Panc1 (cell line): ENCODE data around the gene HEMGN. TPM values are rescaled to one million over a fixed set of nuclear protein-coding genes. Genes with fewer than 3 reads are reported as not detected.

ENCODE experiments used
- ATAC-seq: fragments of 200-7000 bp; cut with Tn5 transposase; 2 replicates; pipeline ENCODE4 v1.9.1; 2020; ENCODE audit warnings: mild to moderate bottlenecking, moderate library complexity
- BruUV-seq: library from RNA; stranded (reverse); fragments of 400-500 nt; replicated peaks from 2 replicates; lab custom pipeline; 2021; lab: Mats Ljungman, UMichigan
- CTCF ChIA-PET: fragments of 300-600 bp; sonication (Branson Sonifier 250); formaldehyde crosslinking; loops from one replicate; lab custom pipeline; 2022; ENCODE audit warnings: antibody characterized with exemption; lab: Charles Lee
- POLR2A ChIA-PET: fragments of 300-600 bp; sonication (Branson Sonifier 250); formaldehyde crosslinking; loops from one replicate; lab custom pipeline; 2022; ENCODE audit warnings: antibody characterized with exemption; lab: Charles Lee
- DNase-seq: peaks from one replicate; pipeline ENCODE4 v3.0.0-alpha.2; 2010; ENCODE audit warnings: low read depth, low spot score
- H3K27ac ChIP-seq: 2 replicates; pipeline ENCODE4 v1.5.1; 2011; ENCODE audit warnings: mild to moderate bottlenecking, low read length, inconsistent platforms
- H3K27me3 ChIP-seq: fragments of 200-500 bp; sonication (Bioruptor generic); 2 replicates; pipeline ENCODE4 v1.6.0; 2014; ENCODE audit warnings: low read length, inconsistent platforms; ENCODE audit not compliant: control insufficient read depth, insufficient read depth
- H3K36me3 ChIP-seq: fragments of 200-500 bp; sonication (Bioruptor generic); 2 replicates; pipeline ENCODE4 v1.5.1; 2014; ENCODE audit warnings: inconsistent platforms, mild to moderate bottlenecking, low read length, moderate library complexity; ENCODE audit not compliant: control insufficient read depth, insufficient read depth
- H3K4me1 ChIP-seq: 2 replicates; pipeline ENCODE4 v1.5.1; 2011; ENCODE audit warnings: inconsistent platforms, mild to moderate bottlenecking, low read length, moderate library complexity; ENCODE audit not compliant: control insufficient read depth, insufficient read depth
- H3K4me3 ChIP-seq, 2 experiments: 2 replicates each; pipeline ENCODE4 v1.5.1; 2011 to 2012; ENCODE audit warnings: low read depth in 2 of 2, low read length in 2 of 2, mild to moderate bottlenecking in 2 of 2, inconsistent platforms in 1 of 2, moderate library complexity in 1 of 2
- H3K9me3 ChIP-seq: fragments of 200-500 bp; sonication (Bioruptor generic); 2 replicates; pipeline ENCODE4 v1.5.1; 2014; ENCODE audit warnings: low read depth, mild to moderate bottlenecking, inconsistent platforms, low read length, moderate library complexity; ENCODE audit not compliant: control insufficient read depth, insufficient read depth
- POLR2AphosphoS5 ChIP-seq: IDR thresholded peaks from 2 replicates; pipeline ENCODE4 v1.6.1; 2012; ENCODE audit warnings: mild to moderate bottlenecking, low read depth, low read length, moderate library complexity
- SIN3A ChIP-seq: IDR thresholded peaks from 2 replicates; pipeline ENCODE4 v1.6.1; 2012; ENCODE audit warnings: low read depth, mild to moderate bottlenecking, low read length, moderate library complexity, borderline replicate concordance; ENCODE audit not compliant: insufficient read depth
- TCF7L2 ChIP-seq: IDR thresholded peaks from 2 replicates; pipeline ENCODE4 v1.6.1; 2011; ENCODE audit warnings: mild to moderate bottlenecking, low read depth, low read length, inconsistent platforms
- in situ Hi-C: cut with HindIII; loops from 2 replicates; pipeline ENCODE4 v1.10.0; 2016; ENCODE audit warnings: low sequenced_read_pairs, low pct_unique_long_range_greater_than_20kb
- intact Hi-C: fragments of 100-400 bp; cut with micrococcal nuclease; formaldehyde crosslinking; loops from one replicate; pipeline ENCODE4 v1.10.0; 2022; ENCODE audit not compliant: unreplicated experiment
- total RNA-seq: library from RNA; stranded (reverse); gene quantifications from one replicate; pipeline ENCODE4 v1.2.1, GENCODE V29; 2021; ENCODE audit not compliant: unreplicated experiment
- TF ChIP-seq, protein P1 (sequence below): fragments of 450-650 bp; IDR thresholded peaks from 2 replicates; pipeline ENCODE4 v1.5.1; 2017; ENCODE audit warnings: mild to moderate bottlenecking
- TF ChIP-seq, protein P2 (sequence below), 2 experiments: IDR thresholded peaks; 2 replicates each; pipeline ENCODE4 v1.6.1; 2011 to 2012; ENCODE audit warnings: low read depth in 2 of 2, control low read depth in 1 of 2, low read length in 1 of 2, mild to moderate bottlenecking in 1 of 2, moderate library complexity in 1 of 2; ENCODE audit not compliant: insufficient read depth in 1 of 2

Gene HEMGN
- total RNA-seq, 1 experiment from 2014 or later: not detected

DNA sequence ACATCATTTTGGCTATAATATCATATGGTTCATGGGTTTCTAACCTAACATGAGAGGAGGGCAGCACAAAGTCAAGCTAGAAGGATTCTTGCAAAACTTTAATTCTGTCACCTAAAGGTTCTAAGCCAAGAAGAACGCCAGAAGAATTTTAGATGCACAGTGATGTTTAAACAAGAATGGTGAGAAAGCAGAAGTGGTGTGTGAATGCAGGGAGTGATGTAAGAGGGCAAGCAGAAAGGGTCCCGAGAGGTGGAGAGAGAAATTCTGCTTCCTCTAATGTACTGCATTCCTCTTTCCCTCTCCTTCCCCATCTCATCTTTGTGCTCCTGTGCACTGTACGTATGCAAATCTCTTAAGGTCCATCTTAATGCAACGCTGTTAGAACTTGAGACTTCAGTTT lies 13.6 kb downstream of the HEMGN start:
- no TSS peak for BruUV-seq
- ChIA-PET CTCF (interaction anchor here (1.3 kb wide), 1 partner anchor 110 kb away, joined by 4 read pairs; no protein-coding TSS in a partner anchor), POLR2A (no interaction called here)
- in situ Hi-C loops: no loop called here
- ATAC-seq (no peak), DNase-seq (no peak)
- Histone ChIP-seq H3K9me3 (no peaks in the 10 kb centered on the region), H3K27ac (no peak overlapping the region), H3K4me3 (no peak overlapping the region), H3K36me3 (no peaks in the 10 kb centered on the region), H3K27me3 (peaks cover 8% of the 10 kb centered on the region), H3K4me1 (peaks cover 7% of the 10 kb centered on the region; the same call in 1 of the 2 replicates)
- intact Hi-C loops: loop anchor here (10.0 kb wide), 1 partner anchor 110 kb away; no protein-coding TSS in a partner anchor
- TF ChIP-seq, protein P1, sequence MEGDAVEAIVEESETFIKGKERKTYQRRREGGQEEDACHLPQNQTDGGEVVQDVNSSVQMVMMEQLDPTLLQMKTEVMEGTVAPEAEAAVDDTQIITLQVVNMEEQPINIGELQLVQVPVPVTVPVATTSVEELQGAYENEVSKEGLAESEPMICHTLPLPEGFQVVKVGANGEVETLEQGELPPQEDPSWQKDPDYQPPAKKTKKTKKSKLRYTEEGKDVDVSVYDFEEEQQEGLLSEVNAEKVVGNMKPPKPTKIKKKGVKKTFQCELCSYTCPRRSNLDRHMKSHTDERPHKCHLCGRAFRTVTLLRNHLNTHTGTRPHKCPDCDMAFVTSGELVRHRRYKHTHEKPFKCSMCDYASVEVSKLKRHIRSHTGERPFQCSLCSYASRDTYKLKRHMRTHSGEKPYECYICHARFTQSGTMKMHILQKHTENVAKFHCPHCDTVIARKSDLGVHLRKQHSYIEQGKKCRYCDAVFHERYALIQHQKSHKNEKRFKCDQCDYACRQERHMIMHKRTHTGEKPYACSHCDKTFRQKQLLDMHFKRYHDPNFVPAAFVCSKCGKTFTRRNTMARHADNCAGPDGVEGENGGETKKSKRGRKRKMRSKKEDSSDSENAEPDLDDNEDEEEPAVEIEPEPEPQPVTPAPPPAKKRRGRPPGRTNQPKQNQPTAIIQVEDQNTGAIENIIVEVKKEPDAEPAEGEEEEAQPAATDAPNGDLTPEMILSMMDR: no peak
- TF ChIP-seq SIN3A (no peak), POLR2AphosphoS5 (no peak), TCF7L2 (no peak)
- TF ChIP-seq, protein P2, sequence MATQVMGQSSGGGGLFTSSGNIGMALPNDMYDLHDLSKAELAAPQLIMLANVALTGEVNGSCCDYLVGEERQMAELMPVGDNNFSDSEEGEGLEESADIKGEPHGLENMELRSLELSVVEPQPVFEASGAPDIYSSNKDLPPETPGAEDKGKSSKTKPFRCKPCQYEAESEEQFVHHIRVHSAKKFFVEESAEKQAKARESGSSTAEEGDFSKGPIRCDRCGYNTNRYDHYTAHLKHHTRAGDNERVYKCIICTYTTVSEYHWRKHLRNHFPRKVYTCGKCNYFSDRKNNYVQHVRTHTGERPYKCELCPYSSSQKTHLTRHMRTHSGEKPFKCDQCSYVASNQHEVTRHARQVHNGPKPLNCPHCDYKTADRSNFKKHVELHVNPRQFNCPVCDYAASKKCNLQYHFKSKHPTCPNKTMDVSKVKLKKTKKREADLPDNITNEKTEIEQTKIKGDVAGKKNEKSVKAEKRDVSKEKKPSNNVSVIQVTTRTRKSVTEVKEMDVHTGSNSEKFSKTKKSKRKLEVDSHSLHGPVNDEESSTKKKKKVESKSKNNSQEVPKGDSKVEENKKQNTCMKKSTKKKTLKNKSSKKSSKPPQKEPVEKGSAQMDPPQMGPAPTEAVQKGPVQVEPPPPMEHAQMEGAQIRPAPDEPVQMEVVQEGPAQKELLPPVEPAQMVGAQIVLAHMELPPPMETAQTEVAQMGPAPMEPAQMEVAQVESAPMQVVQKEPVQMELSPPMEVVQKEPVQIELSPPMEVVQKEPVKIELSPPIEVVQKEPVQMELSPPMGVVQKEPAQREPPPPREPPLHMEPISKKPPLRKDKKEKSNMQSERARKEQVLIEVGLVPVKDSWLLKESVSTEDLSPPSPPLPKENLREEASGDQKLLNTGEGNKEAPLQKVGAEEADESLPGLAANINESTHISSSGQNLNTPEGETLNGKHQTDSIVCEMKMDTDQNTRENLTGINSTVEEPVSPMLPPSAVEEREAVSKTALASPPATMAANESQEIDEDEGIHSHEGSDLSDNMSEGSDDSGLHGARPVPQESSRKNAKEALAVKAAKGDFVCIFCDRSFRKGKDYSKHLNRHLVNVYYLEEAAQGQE (IDR thresholded peaks at IDR 0.05; ENCODE audit: insufficient read depth in 1 of 2, low read depth in 2 of 2, low read length in 1 of 2): no peak

DNA sequence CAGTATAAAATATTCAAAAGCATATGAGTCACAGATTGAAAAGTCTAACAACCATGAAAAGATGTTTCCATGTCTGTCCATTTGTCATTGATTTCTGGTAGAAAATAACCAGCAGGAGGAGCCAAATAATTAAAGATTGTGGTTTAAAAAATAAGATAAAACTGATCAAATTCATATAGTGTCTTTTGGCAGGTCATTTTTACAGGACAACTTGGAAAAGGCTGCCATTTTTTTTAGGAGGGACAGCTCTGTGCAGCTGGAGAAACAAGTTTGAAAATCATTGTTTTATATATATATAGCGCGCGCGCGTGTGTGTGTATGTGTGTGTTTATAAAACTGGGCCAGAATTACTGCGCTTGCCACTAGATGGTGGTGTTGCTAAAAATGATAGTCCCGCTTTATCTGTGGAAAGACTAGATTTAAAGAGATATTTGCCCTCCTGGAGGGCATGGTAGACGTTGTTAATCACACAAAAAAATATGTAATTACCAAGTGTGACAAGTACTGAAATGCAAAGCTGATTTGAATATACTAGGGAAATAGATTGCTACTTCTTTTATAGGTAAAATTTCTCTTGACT lies 14.4 kb downstream of the HEMGN start:
- no peaks in the 10 kb centered on the region for H3K36me3 ChIP-seq
- TF ChIP-seq, protein P1: peak; percentile 83
- TF ChIP-seq, protein P2 (IDR thresholded peaks at IDR 0.05; ENCODE audit: insufficient read depth in 1 of 2, low read depth in 2 of 2, low read length in 1 of 2): no peak
- no peak for TF ChIP-seq POLR2AphosphoS5
- H3K4me1 ChIP-seq: peaks cover 7% of the 10 kb centered on the region; the same call in 1 of the 2 replicates
- ChIA-PET CTCF (interaction anchor here (1.3 kb wide), 2 partner anchors 31 to 110 kb away, joined by 3 to 4 read pairs; no protein-coding TSS in a partner anchor), POLR2A (no interaction called here)
- DNase-seq (peak; percentile 64), ATAC-seq (peak; percentile 64; the same call in 1 of the 2 replicates)
- in situ Hi-C loops (no loop called here), intact Hi-C loops (loop anchor here (2.0 to 10.0 kb wide), 2 partner anchors 31 to 111 kb away; no protein-coding TSS in a partner anchor)
- H3K4me3 ChIP-seq: peak overlapping the region; percentile 28 to 38
- H3K27me3 ChIP-seq: peaks cover 7% of the 10 kb centered on the region
- H3K9me3 ChIP-seq: no peaks in the 10 kb centered on the region
- no TSS peak for BruUV-seq
- H3K27ac ChIP-seq: no peak overlapping the region
